Measurements from ENCODE around the gene CLIP4.
"Not testable (repeated sequence)": the region's sequence is repeated elsewhere in the genome, so short reads cannot be mapped to it uniquely, and the experiment has no call there.

Gene CLIP4

DNA sequence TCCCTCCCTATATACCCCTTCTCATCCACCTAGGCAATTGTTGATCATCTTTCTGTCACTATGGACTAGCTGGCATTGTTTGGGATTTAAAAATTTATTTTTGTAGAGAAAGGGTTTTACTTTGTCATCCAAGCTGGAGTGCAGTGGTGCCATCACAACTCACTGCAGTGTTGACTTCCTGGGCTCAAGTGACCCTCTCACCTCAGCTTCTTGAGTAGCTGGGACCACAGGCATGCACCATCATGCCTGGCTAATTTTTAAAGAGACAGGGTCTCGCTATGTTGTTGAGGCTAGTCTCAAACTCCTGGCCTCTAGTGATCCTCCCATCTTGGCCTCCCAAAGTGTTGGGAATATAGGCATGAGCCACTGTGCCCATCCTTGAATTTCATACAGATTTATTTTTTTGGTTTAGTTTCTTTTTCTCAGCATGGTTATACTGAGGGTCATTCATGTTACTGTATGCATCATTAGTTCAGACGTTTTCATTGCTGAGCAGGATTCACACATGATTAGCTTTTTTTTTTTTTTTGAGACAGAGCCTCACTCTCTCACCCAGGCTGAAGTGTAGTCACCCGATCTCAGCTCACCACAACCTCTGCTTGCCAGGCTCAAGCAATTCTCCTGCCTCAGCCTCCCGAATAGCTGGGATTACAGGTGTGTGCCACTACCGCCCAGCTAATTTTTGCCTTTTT lies 32.3 kb upstream of the CLIP4 start:
- Mint-ChIP-seq H3K4me3 (no peak overlapping the region), H3K9me3 (peaks cover 0 to 22% of the 10 kb centered on the region in 2 donors), H3K4me1 (no peaks in the 10 kb centered on the region), H3K27me3 (no peaks in the 10 kb centered on the region), H3K27ac (no peak overlapping the region)
- DNase-seq, result no peak
- ATAC-seq, result no peak

DNA sequence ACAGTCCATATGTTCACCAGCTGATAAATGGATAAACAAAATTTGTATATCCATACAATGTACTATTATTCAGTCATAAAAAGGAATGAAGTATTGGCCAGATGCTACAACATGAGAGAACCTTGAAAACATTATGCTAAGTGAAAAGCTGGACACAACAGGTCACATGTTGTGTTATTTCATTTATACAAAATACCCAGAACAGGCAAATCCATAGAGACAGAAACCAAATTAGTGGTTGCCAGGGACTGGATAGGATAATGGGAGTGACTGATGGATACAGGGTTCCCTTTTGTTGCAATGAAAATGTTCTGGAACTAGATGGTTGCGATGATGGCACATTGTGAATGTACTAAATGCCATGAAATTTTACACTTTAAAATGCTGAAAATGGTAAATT lies 30.7 kb upstream of the CLIP4 start:
- DNase-seq (no peak), ATAC-seq (no peak)
- Mint-ChIP-seq H3K4me1 (no peaks in the 10 kb centered on the region), H3K9me3 (peaks cover 0 to 14% of the 10 kb centered on the region in 2 donors), H3K27me3 (no peaks in the 10 kb centered on the region), H3K4me3 (no peak overlapping the region), H3K27ac (no peak overlapping the region)

GRCh38 chr2:29090311-29090710 lies 24.9 kb upstream of the CLIP4 start:
- H3K4me3 Mint-ChIP-seq, H3K27me3 Mint-ChIP-seq, H3K9me3 Mint-ChIP-seq, H3K27ac Mint-ChIP-seq, DNase-seq, ATAC-seq, H3K4me1 Mint-ChIP-seq: not testable (repeated sequence)

DNA sequence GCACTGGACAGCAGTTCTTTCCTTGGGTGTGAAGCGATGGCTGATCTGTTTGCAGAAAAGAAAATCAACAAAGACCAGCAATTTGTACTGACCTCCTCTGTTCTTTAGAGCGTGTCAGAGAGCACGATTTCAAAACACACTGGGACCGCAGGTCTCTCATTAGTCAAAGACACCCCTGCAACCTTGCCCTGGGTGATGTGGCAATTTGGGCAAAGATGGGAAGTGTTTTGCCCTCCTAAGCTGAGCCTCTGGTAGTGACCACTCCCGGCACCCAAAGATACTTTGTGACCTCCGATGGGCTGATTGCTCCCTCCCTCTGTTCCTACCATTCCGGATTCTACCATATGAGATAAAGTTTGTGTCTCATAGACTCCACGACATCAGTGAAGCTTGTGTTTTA lies 18.2 kb upstream of the CLIP4 start:
- Mint-ChIP-seq H3K4me1 (no peaks in the 10 kb centered on the region), H3K9me3 (no peaks in the 10 kb centered on the region), H3K27ac (no peak overlapping the region), H3K27me3 (no peaks in the 10 kb centered on the region), H3K4me3 (no peak overlapping the region)
- DNase-seq, result no peak
- ATAC-seq, result no peak

DNA sequence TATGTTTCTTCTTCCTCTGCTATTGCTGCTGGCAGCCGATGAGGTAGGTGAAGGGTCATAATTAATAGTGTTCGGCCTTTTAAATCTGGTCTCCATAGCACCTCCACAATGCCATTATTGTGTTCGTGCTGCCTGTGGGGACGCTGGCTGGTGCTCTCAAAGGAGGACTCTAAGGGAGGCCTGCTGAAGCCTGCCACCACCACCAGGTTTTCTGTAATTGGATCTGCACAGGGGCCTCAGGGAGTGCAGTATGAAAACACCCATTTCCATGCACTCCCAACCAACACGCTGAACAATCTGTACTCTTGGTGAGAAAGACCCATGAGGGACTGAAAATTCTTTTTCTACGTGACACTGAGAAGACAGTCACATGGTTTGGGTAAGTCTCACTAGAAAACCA lies 17.6 kb upstream of the CLIP4 start:
- DNase-seq (no peak), ATAC-seq (no peak)
- H3K27ac Mint-ChIP-seq, result no peak overlapping the region
- no peaks in the 10 kb centered on the region for H3K9me3 Mint-ChIP-seq
- no peaks in the 10 kb centered on the region for H3K4me1 Mint-ChIP-seq
- H3K4me3 Mint-ChIP-seq, result no peak overlapping the region
- no peaks in the 10 kb centered on the region for H3K27me3 Mint-ChIP-seq

DNA sequence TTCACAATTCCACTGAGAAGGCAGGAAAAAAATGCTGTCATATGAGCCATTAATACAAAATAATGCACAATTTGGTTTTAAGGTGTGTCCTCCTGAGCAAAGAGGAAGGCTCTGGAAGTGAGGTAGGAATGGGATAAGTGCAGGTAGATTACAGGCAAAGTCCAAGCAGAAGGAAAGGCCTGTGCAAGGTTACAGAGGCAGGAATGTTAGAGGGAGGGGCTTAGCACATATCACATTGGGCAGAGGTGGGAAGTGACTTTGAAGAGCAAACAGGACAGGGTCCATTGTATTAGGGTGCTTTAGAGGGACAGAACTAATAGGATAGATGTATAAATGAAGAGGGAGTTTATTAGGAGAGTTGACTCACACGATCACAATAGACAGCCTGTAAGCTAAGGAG lies 14.7 kb upstream of the CLIP4 start:
- DNase-seq (no peak), ATAC-seq (no peak)
- Mint-ChIP-seq H3K27me3 (no peaks in the 10 kb centered on the region), H3K4me1 (no peaks in the 10 kb centered on the region), H3K27ac (no peak overlapping the region), H3K4me3 (no peak overlapping the region), H3K9me3 (no peaks in the 10 kb centered on the region)

DNA sequence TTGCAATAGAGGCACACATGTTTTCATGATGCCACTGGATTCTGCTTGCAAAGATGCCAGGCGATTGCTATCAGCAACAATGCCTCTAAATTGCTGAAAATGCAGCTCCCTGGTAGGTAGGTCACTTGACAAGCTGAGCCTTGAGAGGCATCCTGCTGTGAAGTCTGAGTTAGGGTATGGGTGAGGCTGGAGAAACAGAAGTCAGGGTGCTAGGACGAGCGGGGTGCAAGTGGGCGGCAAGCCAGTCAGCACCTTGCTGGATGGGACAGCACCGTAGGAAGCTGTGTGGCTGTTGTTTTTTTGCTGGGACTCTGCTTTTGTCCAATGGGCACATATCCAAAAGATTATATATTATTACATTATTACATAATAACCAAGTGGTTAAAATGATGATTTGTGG lies 10.5 kb upstream of the CLIP4 start:
- Mint-ChIP-seq H3K9me3 (no peaks in the 10 kb centered on the region), H3K27me3 (no peaks in the 10 kb centered on the region), H3K4me1 (no peaks in the 10 kb centered on the region), H3K27ac (no peak overlapping the region), H3K4me3 (no peak overlapping the region)
- ATAC-seq (no peak), DNase-seq (no peak)

DNA sequence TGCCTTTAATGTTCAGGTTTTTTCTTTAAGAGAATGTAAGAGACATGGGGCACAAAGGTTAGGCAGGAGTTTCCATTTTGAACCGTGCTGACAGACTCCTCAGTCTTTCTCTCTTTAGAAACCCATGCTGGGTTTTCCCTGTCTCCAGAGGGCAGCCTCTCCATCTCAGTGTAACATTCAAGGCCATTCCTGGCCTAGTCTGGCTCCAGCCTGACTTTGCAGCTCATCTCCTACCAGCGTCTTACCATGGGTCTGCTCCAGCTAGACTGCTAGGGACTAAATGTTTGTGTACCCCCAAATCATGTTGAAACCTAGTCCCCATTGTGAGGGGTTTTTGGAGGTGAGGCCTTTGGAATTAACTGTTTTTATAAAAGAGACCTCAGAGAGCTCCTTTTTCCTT lies 9.8 kb upstream of the CLIP4 start:
- DNase-seq, result no peak
- no peak overlapping the region for H3K27ac Mint-ChIP-seq
- no peak for ATAC-seq
- no peak overlapping the region for H3K4me3 Mint-ChIP-seq
- no peaks in the 10 kb centered on the region for H3K27me3 Mint-ChIP-seq
- H3K9me3 Mint-ChIP-seq, result no peaks in the 10 kb centered on the region
- H3K4me1 Mint-ChIP-seq, result no peaks in the 10 kb centered on the region

GRCh38 chr2:29106256-29106655 lies 9.0 kb upstream of the CLIP4 start:
- no peak for ATAC-seq
- Mint-ChIP-seq H3K27me3 (no peaks in the 10 kb centered on the region), H3K27ac (no peak overlapping the region), H3K4me3 (no peak overlapping the region), H3K4me1 (peaks cover 4% of the 10 kb centered on the region), H3K9me3 (no peaks in the 10 kb centered on the region)
- DNase-seq, result no peak

DNA sequence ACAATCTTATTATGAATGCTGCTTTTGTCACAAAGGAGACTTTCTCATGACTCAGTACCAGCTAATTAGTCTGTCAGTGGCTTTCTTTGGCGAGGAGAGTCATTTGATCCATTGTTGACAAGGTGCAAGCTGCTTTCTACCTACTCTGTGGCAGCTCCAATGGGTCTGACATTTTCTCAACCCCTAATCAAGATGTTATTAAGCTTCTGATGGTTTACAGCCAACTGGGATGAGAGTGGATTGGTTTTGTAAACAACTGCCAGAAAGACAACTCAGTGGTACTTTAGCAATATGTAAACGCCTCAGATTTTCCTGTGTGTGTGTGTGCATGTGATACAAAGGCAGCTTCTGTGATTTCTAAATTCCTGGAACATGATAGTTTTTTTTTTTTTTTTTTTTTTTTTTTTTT lies 8.2 kb upstream of the CLIP4 start:
- ATAC-seq (no peak), DNase-seq (no peak)
- no peaks in the 10 kb centered on the region for H3K9me3 Mint-ChIP-seq
- H3K27ac Mint-ChIP-seq, result no peak overlapping the region
- H3K27me3 Mint-ChIP-seq, result no peaks in the 10 kb centered on the region
- H3K4me1 Mint-ChIP-seq, result peaks cover 8% of the 10 kb centered on the region
- H3K4me3 Mint-ChIP-seq, result no peak overlapping the region

- H3K4me1 Mint-ChIP-seq, H3K27ac Mint-ChIP-seq, H3K4me3 Mint-ChIP-seq, ATAC-seq, DNase-seq, H3K27me3 Mint-ChIP-seq, H3K9me3 Mint-ChIP-seq: not testable (repeated sequence)
Observed at GRCh38 chr2:29107547-29107946, 7.7 kb upstream of the CLIP4 start.

DNA sequence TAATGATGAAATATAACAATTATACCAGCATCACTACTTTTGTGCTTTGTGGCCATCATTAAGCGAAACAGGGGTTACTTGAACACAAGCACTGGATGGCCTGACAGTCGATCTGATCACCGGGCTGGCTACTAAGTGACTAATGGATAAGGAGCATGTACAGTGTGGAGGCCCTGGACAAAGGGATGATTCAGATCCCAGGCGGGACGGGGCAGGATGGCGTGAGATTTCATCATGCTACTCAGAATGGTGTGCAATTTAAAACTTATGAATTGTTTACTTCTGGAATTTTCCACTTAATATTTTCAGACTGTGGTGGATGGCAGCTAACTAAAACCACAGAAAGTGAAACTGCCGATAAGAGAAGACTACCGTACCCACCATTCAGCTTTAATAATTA lies 7.0 kb upstream of the CLIP4 start:
- no peak overlapping the region for H3K4me3 Mint-ChIP-seq
- DNase-seq, result no peak

GRCh38 chr2:29109246-29109645 lies 6.0 kb upstream of the CLIP4 start:
- Mint-ChIP-seq H3K27ac (no peak overlapping the region), H3K4me3 (no peak overlapping the region), H3K27me3 (peaks cover 13% of the 10 kb centered on the region), H3K4me1 (peaks cover 15% of the 10 kb centered on the region), H3K9me3 (no peaks in the 10 kb centered on the region)
- ATAC-seq (no peak), DNase-seq (no peak)

More for the DNA sequence above, 7.0 kb upstream of the CLIP4 start:
- Mint-ChIP-seq H3K27ac (no peak overlapping the region), H3K9me3 (no peaks in the 10 kb centered on the region), H3K27me3 (peaks cover 3% of the 10 kb centered on the region), H3K4me1 (peaks cover 8% of the 10 kb centered on the region)
- ATAC-seq, result no peak

DNA sequence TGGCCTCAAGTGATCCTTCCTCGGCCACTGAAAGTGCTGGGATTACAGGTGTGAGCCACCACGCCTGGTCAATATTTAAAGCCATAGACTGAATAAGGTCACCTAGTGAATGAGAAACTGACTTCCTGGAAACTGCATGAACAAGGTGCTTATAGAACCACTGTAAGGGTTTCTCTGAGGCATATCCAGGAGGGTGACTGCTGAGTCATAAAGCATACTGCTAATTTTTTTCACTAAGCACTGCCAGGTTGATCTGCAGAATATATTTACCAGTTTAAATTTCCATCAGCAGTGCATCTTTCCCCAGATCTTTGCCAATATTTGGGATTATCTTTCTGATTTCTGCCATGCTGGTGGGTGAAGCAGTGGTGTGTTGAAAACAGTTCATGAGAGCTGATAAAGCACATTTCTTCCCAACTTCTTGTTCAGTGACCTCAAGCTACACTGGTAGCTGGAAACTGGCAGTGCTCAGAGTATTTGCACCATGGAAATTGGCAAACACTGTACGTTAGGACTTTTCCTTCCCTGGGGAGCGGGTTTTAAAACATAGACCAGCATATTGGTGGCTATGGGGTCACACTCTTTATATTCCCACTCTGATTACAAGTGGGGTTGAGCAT lies 4.2 kb upstream of the CLIP4 start:
- DNase-seq, result peak in 1 of 2 donors; percentile 13
- Mint-ChIP-seq H3K27ac (no peak overlapping the region), H3K9me3 (no peaks in the 10 kb centered on the region), H3K27me3 (peaks cover 22% of the 10 kb centered on the region), H3K4me1 (peaks cover 23% of the 10 kb centered on the region), H3K4me3 (no peak overlapping the region)
- ATAC-seq, result peak; percentile 43

DNA sequence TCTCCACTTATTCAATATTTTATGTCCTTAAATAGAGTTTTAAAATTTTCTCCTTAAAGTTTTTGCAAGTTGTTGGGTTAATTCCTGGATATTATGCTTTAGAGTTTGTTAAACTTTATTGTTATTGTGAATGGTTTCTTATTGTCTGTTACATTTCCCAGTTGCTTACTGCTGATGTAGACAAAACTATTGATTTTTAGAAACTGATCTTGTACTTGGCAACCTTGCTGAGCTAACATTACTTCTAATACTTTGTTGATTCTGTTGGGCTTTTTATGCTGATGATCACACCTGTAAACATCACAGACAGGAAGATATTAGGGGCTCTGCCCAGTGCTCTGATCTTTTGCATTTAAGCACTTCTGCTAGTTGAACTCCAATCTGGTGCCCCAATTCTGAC lies 2.8 kb upstream of the CLIP4 start:
- Mint-ChIP-seq H3K27me3 (peaks cover 22% of the 10 kb centered on the region), H3K9me3 (no peaks in the 10 kb centered on the region), H3K4me3 (no peak overlapping the region), H3K4me1 (peaks cover 31% of the 10 kb centered on the region), H3K27ac (no peak overlapping the region)
- DNase-seq, result no peak
- ATAC-seq, result no peak

- ATAC-seq (no peak), DNase-seq (no peak)
- Mint-ChIP-seq H3K27ac (no peak overlapping the region), H3K9me3 (no peaks in the 10 kb centered on the region), H3K4me3 (no peak overlapping the region), H3K27me3 (peaks cover 22% of the 10 kb centered on the region), H3K4me1 (peaks cover 39% of the 10 kb centered on the region)
Observed at GRCh38 chr2:29113027-29113686, 2.1 kb upstream of the CLIP4 start.
